Tibial nerve (tissue), 4 donors: ENCODE data around the gene ARHGAP21.

Source experiments
- EP300 ChIP-seq, 2 donors: sonication (generic); formaldehyde crosslinking; IDR thresholded peaks; one replicate each; pipeline ENCODE4 v1.6.1; 2017; ENCODE audit warnings: antibody characterized with exemption in 2 of 2, mild to moderate bottlenecking in 1 of 2
- POLR2A ChIP-seq, 2 donors: fragments of 450-650 bp; IDR thresholded peaks; one replicate each; pipeline ENCODE4 v1.6.1; 2017; ENCODE audit warnings: antibody characterized with exemption in 2 of 2, mild to moderate bottlenecking in 2 of 2, moderate library complexity in 2 of 2
- TF ChIP-seq, protein P1 (sequence below), 5 experiments: fragments of 200-600 bp in 3 of 5; fragments of 450-650 bp in 2 of 5; sonication (generic) in 3 of 5; IDR thresholded peaks; one replicate each; pipeline ENCODE4 v1.5.1; 2016 to 2019; ENCODE audit warnings: antibody characterized with exemption in 5 of 5, mild to moderate bottlenecking in 3 of 5, moderate library complexity in 2 of 5

DNA sequence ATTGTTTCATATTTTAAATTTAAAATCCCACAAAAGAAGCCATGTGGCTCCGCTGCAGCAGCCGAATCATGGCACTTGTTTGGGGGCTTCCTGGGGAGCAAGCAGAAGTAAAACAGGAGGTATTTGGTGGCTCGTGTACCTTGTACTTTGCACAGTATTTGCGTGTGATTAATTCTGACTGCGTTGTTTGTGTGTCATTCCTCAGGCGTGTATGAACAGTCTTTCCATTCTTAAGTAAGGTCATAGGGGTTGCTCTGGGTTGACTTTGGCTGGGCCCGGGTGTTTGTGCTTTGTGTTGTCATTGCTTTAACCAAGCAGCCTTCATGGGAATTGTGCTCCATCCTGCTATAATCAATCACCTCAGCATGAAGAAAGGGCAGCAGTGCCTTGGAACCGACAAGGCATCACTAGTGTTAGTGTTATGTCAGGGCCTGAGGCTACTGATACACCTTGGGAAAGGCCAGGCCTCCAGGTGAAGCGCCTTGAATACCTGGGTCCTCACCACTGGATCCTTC is 182.4 kb downstream of the ARHGAP21 start:
- TF ChIP-seq EP300 (IDR thresholded peaks at IDR 0.05): no peak
- TF ChIP-seq, protein P1, sequence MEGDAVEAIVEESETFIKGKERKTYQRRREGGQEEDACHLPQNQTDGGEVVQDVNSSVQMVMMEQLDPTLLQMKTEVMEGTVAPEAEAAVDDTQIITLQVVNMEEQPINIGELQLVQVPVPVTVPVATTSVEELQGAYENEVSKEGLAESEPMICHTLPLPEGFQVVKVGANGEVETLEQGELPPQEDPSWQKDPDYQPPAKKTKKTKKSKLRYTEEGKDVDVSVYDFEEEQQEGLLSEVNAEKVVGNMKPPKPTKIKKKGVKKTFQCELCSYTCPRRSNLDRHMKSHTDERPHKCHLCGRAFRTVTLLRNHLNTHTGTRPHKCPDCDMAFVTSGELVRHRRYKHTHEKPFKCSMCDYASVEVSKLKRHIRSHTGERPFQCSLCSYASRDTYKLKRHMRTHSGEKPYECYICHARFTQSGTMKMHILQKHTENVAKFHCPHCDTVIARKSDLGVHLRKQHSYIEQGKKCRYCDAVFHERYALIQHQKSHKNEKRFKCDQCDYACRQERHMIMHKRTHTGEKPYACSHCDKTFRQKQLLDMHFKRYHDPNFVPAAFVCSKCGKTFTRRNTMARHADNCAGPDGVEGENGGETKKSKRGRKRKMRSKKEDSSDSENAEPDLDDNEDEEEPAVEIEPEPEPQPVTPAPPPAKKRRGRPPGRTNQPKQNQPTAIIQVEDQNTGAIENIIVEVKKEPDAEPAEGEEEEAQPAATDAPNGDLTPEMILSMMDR (IDR thresholded peaks at IDR 0.05): no peak
- no peak for TF ChIP-seq POLR2A (IDR thresholded peaks at IDR 0.05)
